Retina (tissue), 1 donor: ENCODE measurements around the gene CRTAC1.

Source experiments
- DNase-seq: peaks from one replicate; pipeline ENCODE4 v3.0.0-alpha.2; 2016

Gene CRTAC1

GRCh38 chr10:97974100-97974499 is 56.3 kb downstream of the CRTAC1 start:
- no peak for DNase-seq

GRCh38 chr10:97969538-97970079 is 60.8 kb downstream of the CRTAC1 start:
- no peak for DNase-seq

GRCh38 chr10:97964748-97965147 is 65.7 kb downstream of the CRTAC1 start:
- DNase-seq, result no peak

- no peak for DNase-seq
Measured at GRCh38 chr10:97961945-97962344, 68.5 kb downstream of the CRTAC1 start.

- DNase-seq, result no peak
Measured at GRCh38 chr10:97960269-97961056, 70.0 kb downstream of the CRTAC1 start.

GRCh38 chr10:97949462-97949861 is 81.0 kb downstream of the CRTAC1 start:
- no peak for DNase-seq

- no peak for DNase-seq
Measured at GRCh38 chr10:97948822-97949221, 81.6 kb downstream of the CRTAC1 start.

GRCh38 chr10:97944772-97945171 is 85.6 kb downstream of the CRTAC1 start:
- no peak for DNase-seq

GRCh38 chr10:97943294-97943693 is 87.1 kb downstream of the CRTAC1 start:
- DNase-seq, result no peak

- DNase-seq, result no peak
Measured at GRCh38 chr10:97940534-97940933, 89.9 kb downstream of the CRTAC1 start.

- DNase-seq, result no peak
Measured at GRCh38 chr10:97939446-97939990, 90.9 kb downstream of the CRTAC1 start.

GRCh38 chr10:97937928-97938327 is 92.5 kb downstream of the CRTAC1 start:
- DNase-seq, result no peak

GRCh38 chr10:97937054-97937453 is 93.4 kb downstream of the CRTAC1 start:
- no peak for DNase-seq

- no peak for DNase-seq
Measured at GRCh38 chr10:97936126-97936525, 94.3 kb downstream of the CRTAC1 start.

GRCh38 chr10:97932932-97933530 is 97.4 kb downstream of the CRTAC1 start:
- DNase-seq, result no peak

- no peak for DNase-seq
Measured at GRCh38 chr10:97931041-97931440, 99.4 kb downstream of the CRTAC1 start.

GRCh38 chr10:97928897-97929296 is 101.5 kb downstream of the CRTAC1 start:
- no peak for DNase-seq

- DNase-seq, result no peak
Measured at GRCh38 chr10:97927622-97928021, 102.8 kb downstream of the CRTAC1 start.

GRCh38 chr10:97926055-97926454 is 104.4 kb downstream of the CRTAC1 start:
- no peak for DNase-seq

GRCh38 chr10:97925308-97925938 is 105.0 kb downstream of the CRTAC1 start:
- no peak for DNase-seq

GRCh38 chr10:97924678-97925077 is 105.7 kb downstream of the CRTAC1 start:
- no peak for DNase-seq

- DNase-seq, result no peak
Measured at GRCh38 chr10:97923476-97923875, 106.9 kb downstream of the CRTAC1 start.

- no peak for DNase-seq
Measured at GRCh38 chr10:97923057-97923456, 107.4 kb downstream of the CRTAC1 start.
